H1 (cell line): ENCODE measurements around the gene POLE. TPM values are rescaled to one million over a fixed set of nuclear protein-coding genes. Genes with fewer than 3 reads are reported as not detected.

Experiments used
- CTCF ChIA-PET: fragments of 300-600 bp; sonication (Branson Sonifier 250); formaldehyde crosslinking; loops from one replicate; lab custom pipeline; 2021; ENCODE audit not compliant: partially characterized antibody; lab: Charles Lee
- POLR2A ChIA-PET: fragments of 300-600 bp; sonication (Branson Sonifier 250); formaldehyde crosslinking; loops from one replicate; lab custom pipeline; 2021; ENCODE audit warnings: inconsistent platforms; ENCODE audit not compliant: partially characterized antibody; lab: Charles Lee
- DNase-seq, 2 experiments: peaks; one replicate each; pipeline versions ENCODE4 v3.0.0 to v3.0.0-alpha.2; 2010 to 2022; ENCODE audit warnings: low spot score in 2 of 2, low read depth in 1 of 2, mixed read lengths in 1 of 2
- FAIRE-seq: peaks from 2 replicates; lab custom pipeline; 2011; peaks lifted over from hg19 to GRCh38; lab: Jason Lieb, UNC
- H2AFZ ChIP-seq: 2 replicates; pipeline ENCODE4 v1.8.1; 2012; ENCODE audit warnings: low read length, inconsistent platforms
- H2AK5ac ChIP-seq: 2 replicates; pipeline ENCODE4 v1.6.1; 2013; ENCODE audit warnings: low read depth, low read length
- H2BK120ac ChIP-seq: replicated peaks from 2 replicates; pipeline ENCODE3; 2013; ENCODE audit warnings: low read depth, low read length, inconsistent platforms
- H2BK12ac ChIP-seq: 2 replicates; pipeline ENCODE4 v1.6.1; 2013; ENCODE audit warnings: low read depth, low read length
- H2BK15ac ChIP-seq: 2 replicates; pipeline ENCODE4 v1.6.1; 2013; ENCODE audit warnings: low read length
- H2BK20ac ChIP-seq: 2 replicates; pipeline ENCODE4 v1.6.1; 2013; ENCODE audit warnings: low read length
- H2BK5ac ChIP-seq: 2 replicates; pipeline ENCODE4 v1.6.1; 2013; ENCODE audit warnings: low read depth, low read length
- H3K14ac ChIP-seq: 2 replicates; pipeline ENCODE4 v1.6.1; 2013; ENCODE audit warnings: inconsistent platforms; ENCODE audit not compliant: insufficient read length
- H3K18ac ChIP-seq: 2 replicates; pipeline ENCODE4 v1.6.1; 2013; ENCODE audit warnings: low read length; ENCODE audit errors: extremely low read depth
- H3K23ac ChIP-seq: 2 replicates; pipeline ENCODE4 v1.6.1; 2013; ENCODE audit warnings: inconsistent platforms; ENCODE audit not compliant: insufficient read length
- H3K23me2 ChIP-seq: 2 replicates; pipeline ENCODE4 v1.6.1; 2013; ENCODE audit warnings: low read depth, low read length
- H3K27ac ChIP-seq: 2 replicates; pipeline ENCODE4 v1.6.1; 2011; ENCODE audit warnings: low read depth, low read length, inconsistent platforms
- H3K27me3 ChIP-seq, 4 experiments: replicated peaks in 1 of 4; 1 replicate in 1 of 4; 2 replicates in 3 of 4; pipeline versions ENCODE4 v1.6.1 to v1.8.1; 2011 to 2013; ENCODE audit warnings: low read length in 3 of 4, mild to moderate bottlenecking in 3 of 4, inconsistent platforms in 2 of 4, mixed read lengths in 2 of 4, moderate library complexity in 1 of 4; ENCODE audit not compliant: control insufficient read depth in 3 of 4, insufficient read depth in 3 of 4; ENCODE audit errors: extremely low read depth in 1 of 4
- H3K36me3 ChIP-seq, 4 experiments: 2 replicates each; pipeline versions ENCODE4 v1.6.1 to v1.8.1; 2011 to 2013; ENCODE audit warnings: mild to moderate bottlenecking in 4 of 4, low read length in 3 of 4, moderate library complexity in 2 of 4, control low read depth in 1 of 4, inconsistent platforms in 1 of 4; ENCODE audit not compliant: insufficient read depth in 4 of 4, control insufficient read depth in 2 of 4
- H3K4ac ChIP-seq: replicated peaks from 2 replicates; pipeline ENCODE3; 2013; ENCODE audit warnings: low read length, low read depth, mixed read lengths, inconsistent platforms; ENCODE audit not compliant: insufficient read length
- H3K4me1 ChIP-seq, 4 experiments: replicated peaks in 1 of 4; 1 replicate in 1 of 4; 2 replicates in 3 of 4; pipeline versions ENCODE4 v1.6.1 to v1.8.1; 2011 to 2013; ENCODE audit warnings: low read length in 3 of 4, inconsistent platforms in 2 of 4, mixed read lengths in 1 of 4; ENCODE audit not compliant: insufficient read depth in 4 of 4, control insufficient read depth in 3 of 4
- H3K4me2 ChIP-seq, 2 experiments: 2 replicates each; pipeline versions ENCODE4 v1.6.1 to v1.8.1; 2011 to 2013; ENCODE audit warnings: low read depth in 2 of 2, low read length in 2 of 2, control low read depth in 1 of 2, inconsistent platforms in 1 of 2, mild to moderate bottlenecking in 1 of 2; ENCODE audit not compliant: insufficient read depth in 1 of 2
- H3K4me3 ChIP-seq, 4 experiments: fragments of 200-600, 300-600 bp in 1 of 4; sonication (generic), shearing (Covaris generic), sonication (Bioruptor Twin) in 1 of 4; 2 replicates each; pipeline versions ENCODE4 v1.5.1 to v1.8.1; 2011 to 2016; ENCODE audit warnings: low read length in 4 of 4, low read depth in 3 of 4, control low read depth in 2 of 4, inconsistent platforms in 2 of 4, mild to moderate bottlenecking in 2 of 4, mixed read lengths in 1 of 4, moderate library complexity in 1 of 4; ENCODE audit not compliant: insufficient read depth in 2 of 4; ENCODE audit errors: extremely low read depth in 1 of 4
- H3K56ac ChIP-seq: replicated peaks from 2 replicates; pipeline ENCODE3; 2013; ENCODE audit warnings: low read depth, mild to moderate bottlenecking, mixed read lengths, low read length, inconsistent platforms; ENCODE audit not compliant: insufficient read length
- H3K79me1 ChIP-seq: 2 replicates; pipeline ENCODE4 v1.6.1; 2013; ENCODE audit warnings: low read depth, low read length, control low read depth
- H3K79me2 ChIP-seq, 2 experiments: 2 replicates each; pipeline versions ENCODE4 v1.6.1 to v1.8.1; 2012 to 2013; ENCODE audit warnings: low read length in 2 of 2, mild to moderate bottlenecking in 2 of 2, inconsistent platforms in 1 of 2; ENCODE audit not compliant: insufficient read depth in 2 of 2, control insufficient read depth in 1 of 2
- H3K9ac ChIP-seq, 4 experiments: replicated peaks in 1 of 4; 1 replicate in 1 of 4; 2 replicates in 3 of 4; pipeline versions ENCODE4 v1.6.1 to v1.8.1; 2011 to 2013; ENCODE audit warnings: low read depth in 3 of 4, low read length in 3 of 4, control low read depth in 2 of 4, mild to moderate bottlenecking in 2 of 4, moderate library complexity in 2 of 4, inconsistent platforms in 1 of 4; ENCODE audit errors: extremely low read depth in 1 of 4
- H3K9me3 ChIP-seq, 2 experiments: 2 replicates each; pipeline versions ENCODE4 v1.6.1 to v1.8.1; 2012 to 2013; ENCODE audit warnings: mild to moderate bottlenecking in 2 of 2, moderate library complexity in 2 of 2, control low read depth in 1 of 2, inconsistent platforms in 1 of 2, low read depth in 1 of 2, low read length in 1 of 2, mixed read lengths in 1 of 2; ENCODE audit not compliant: insufficient read depth in 2 of 2
- H4K20me1 ChIP-seq, 2 experiments: replicated peaks in 1 of 2; 2 replicates each; pipeline versions ENCODE3 to v1.8.1; 2011 to 2013; ENCODE audit warnings: inconsistent platforms in 2 of 2, low read length in 2 of 2, mild to moderate bottlenecking in 1 of 2; ENCODE audit not compliant: insufficient read depth in 2 of 2, control insufficient read depth in 1 of 2
- H4K5ac ChIP-seq: 2 replicates; pipeline ENCODE4 v1.6.1; 2013; ENCODE audit warnings: low read length, low read depth, mixed read lengths, inconsistent platforms; ENCODE audit not compliant: insufficient read length
- H4K8ac ChIP-seq: 2 replicates; pipeline ENCODE4 v1.8.0; 2013; ENCODE audit warnings: mild to moderate bottlenecking, moderate library complexity, low read length, inconsistent platforms; ENCODE audit not compliant: insufficient read depth; ENCODE audit errors: extremely low read depth
- H4K91ac ChIP-seq: replicated peaks from 2 replicates; pipeline ENCODE3; 2013; ENCODE audit warnings: low read length, mixed read lengths, inconsistent platforms; ENCODE audit not compliant: insufficient read length
- EZH2 ChIP-seq: fragments of 200-600 bp; sonication (generic); IDR thresholded peaks from 2 replicates; pipeline ENCODE4 v1.7.1; 2012; ENCODE audit warnings: low read depth, mild to moderate bottlenecking, moderate library complexity, low read length, inconsistent platforms; ENCODE audit not compliant: severe bottlenecking
- HDAC6 ChIP-seq: IDR thresholded peaks from one replicate; pipeline ENCODE4 v1.7.1; 2012; ENCODE audit warnings: low read depth, mild to moderate bottlenecking, inconsistent platforms, low read length, moderate library complexity
- KDM4A ChIP-seq: IDR thresholded peaks from one replicate; pipeline ENCODE4 v1.7.1; 2012; ENCODE audit warnings: low read depth, mild to moderate bottlenecking, moderate library complexity, low read length, inconsistent platforms; ENCODE audit not compliant: severe bottlenecking
- WGBS, 2 experiments: shearing (Covaris generic) in 1 of 2; methylation state at CpG; one replicate each; pipeline versions ENCODE4 v1.1.6 to v1.1.7; 2013 to 2015; ENCODE audit warnings: low lambda C conversion rate in 2 of 2, mixed read lengths in 2 of 2, inconsistent platforms in 1 of 2, low coverage in 1 of 2, missing lambda C conversion rate in 1 of 2; ENCODE audit not compliant: insufficient replicate concordance in 2 of 2, insufficient coverage in 1 of 2, insufficient read length in 1 of 2; ENCODE audit errors: extremely low coverage in 1 of 2, missing lambda C conversion rate in 1 of 2; 5-methylcytosine and 5-hydroxymethylcytosine counted together
- polyA plus RNA-seq, 7 experiments: library from polyadenylated mRNA; depleted of rRNA in 3 of 7; stranded (reverse) in 5 of 7; unstranded in 2 of 7; fragments of >200 nt in 5 of 7; fragments of 200-250 nt in 2 of 7; gene quantifications; 1 replicate in 5 of 7; 2 replicates in 1 of 7; 4 replicates in 1 of 7; pipeline versions ENCODE4 v1.2.1 to v1.2.3, GENCODE V29; 2011 to 2013; ENCODE audit warnings: missing spikeins in 2 of 7, mixed read lengths in 2 of 7
- total RNA-seq: library from RNA; stranded (reverse); fragmentation: NEBNext Ultra II Directional; extraction: Animal tissue kit (Norgen Biotek cat#: 25700); gene quantifications from 2 replicates; pipeline ENCODE4 v1.2.1, GENCODE V29; 2021

POLE gene
- total and polyA plus RNA-seq, 2 of the 8 experiments (the other 6 are each of a cell fraction or from before 2014, with no cell fraction given): 59.7 to 115 TPM

GRCh38 chr12:132618683-132619043 is 68.5 kb downstream of the POLE start, which contains the start of gene P2RX2:
Gene P2RX2 (plus strand): TSS chr12:132618776. CDS start chr12:132618817, 41 bp downstream.
- 9% methylated on average over 10 of the region's 49 CpGs; no CpG with 5 or more reads in 1 of the 2 experiments for WGBS, 2 experiments
- Histone ChIP-seq H3K4me2 (peak within 1 kb of the TSS; percentile 48 to 68; a peak in 3 of 4 replicates), H4K8ac (no peak within 1 kb of the TSS; the same call in 1 of the 2 replicates), H3K23ac (no peak within 1 kb of the TSS), H4K5ac (no peak within 1 kb of the TSS), H4K20me1 (peaks cover 7 to 12% of the 10 kb centered on the region in 2 experiments), H3K4ac (no peak within 1 kb of the TSS), H3K79me1 (no peaks in the 10 kb centered on the region), H3K36me3 (peaks cover 0 to 1% (median 0%) of the 10 kb centered on the region in 4 experiments; a peak in 1 of 8 replicates), H2BK20ac (no peak within 1 kb of the TSS)
- no peak for DNase-seq
- TF ChIP-seq EZH2 (peak; percentile 7), HDAC6 (no peak), KDM4A (peak; percentile 61)
- TF ChIP-seq, all 59 proteins: peak for 2
- CTCF ChIA-PET: interaction anchor here (0.6 to 3.1 kb wide), 5 partner anchors 9 to 191 kb away, joined by 3 to 37 read pairs (median 3); partner anchors contain the start of gene LRCOL1
- H3K23me2 ChIP-seq: no peaks in the 10 kb centered on the region; the same call in 1 of the 2 replicates
- H4K91ac ChIP-seq: no peak within 1 kb of the TSS
- no peak within 1 kb of the TSS for H2BK15ac ChIP-seq
- no peak within 1 kb of the TSS for H2BK5ac ChIP-seq
- peaks cover 0 to 3% (median 0%) of the 10 kb centered on the region in 4 experiments; a peak in 3 of 7 replicates for H3K4me1 ChIP-seq
- no peaks in the 10 kb centered on the region for H3K79me2 ChIP-seq
- FAIRE-seq: no peak
- no peak within 1 kb of the TSS for H2BK120ac ChIP-seq
- POLR2A ChIA-PET: interaction anchor here (0.7 to 4.2 kb wide), 12 partner anchors 9 to 58 kb away, joined by 3 to 28 read pairs (median 5); no protein-coding TSS in a partner anchor
- H3K14ac ChIP-seq: no peak within 1 kb of the TSS
- H3K4me3 ChIP-seq: peak within 1 kb of the TSS; percentile 23 to 67 (median 36); a peak in 7 of 8 replicates
- no peak within 1 kb of the TSS for H3K27ac ChIP-seq
- no peak within 1 kb of the TSS for H3K9ac ChIP-seq
- no peak within 1 kb of the TSS for H2AFZ ChIP-seq
- H2BK12ac ChIP-seq: no peak within 1 kb of the TSS
- peaks cover 31 to 59% (median 44%) of the 10 kb centered on the region in 4 experiments for H3K27me3 ChIP-seq
- H3K18ac ChIP-seq: no peak within 1 kb of the TSS
- H3K9me3 ChIP-seq: peaks cover 2 to 18% of the 10 kb centered on the region in 2 experiments; a peak in 3 of 4 replicates
- no peak within 1 kb of the TSS for H2AK5ac ChIP-seq
- no peak within 1 kb of the TSS for H3K56ac ChIP-seq
